Activated effector memory CD4-positive, alpha-beta T cell treated with Interleukin-2 at 50 U/mL for 16 hours (primary cell): ENCODE measurements around the gene SUPT16H.
"Not testable (repeated sequence)": the region's sequence is repeated elsewhere in the genome, so short reads cannot be mapped to it uniquely, and the experiment has no call there.

Source experiments
- DNase-seq: peaks from one replicate; pipeline ENCODE4 v3.0.0-alpha.2; 2020

The SUPT16H gene

DNA sequence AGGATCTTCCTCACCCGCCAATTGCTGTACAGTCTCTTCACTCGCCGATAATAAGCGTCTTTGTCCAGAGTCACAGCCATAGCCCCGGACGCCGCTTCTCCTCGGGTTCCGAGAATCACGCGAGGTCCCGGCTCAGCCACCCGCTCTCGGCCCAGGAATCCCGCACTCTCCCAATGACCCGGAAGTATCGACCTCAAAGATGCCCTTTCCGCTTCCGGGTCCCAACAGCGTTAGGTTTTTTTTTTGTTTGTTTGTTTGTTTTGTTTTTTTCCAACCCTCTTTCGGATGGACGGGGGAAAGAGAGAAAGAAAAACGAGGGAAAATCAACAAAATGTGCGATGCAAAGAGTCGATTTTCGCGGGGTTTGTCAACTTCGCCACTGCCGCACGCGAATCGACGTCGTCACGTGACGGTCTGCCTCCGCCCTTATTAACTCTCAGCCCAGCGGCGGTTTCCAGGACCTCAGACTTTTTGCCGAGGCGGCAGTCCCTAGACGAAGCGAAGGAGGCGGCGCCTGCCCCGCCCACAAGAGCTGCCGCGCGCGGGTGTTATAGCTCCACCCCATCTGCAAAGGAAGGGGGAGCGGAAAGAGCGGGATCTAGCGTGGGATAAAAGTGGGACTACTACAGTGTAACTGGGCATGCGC is at the start of gene SUPT16H:
SUPT16H (minus strand) TSS at position 172 of the 646 bp plus-strand sequence; CDS start at position 80, 92 bp downstream.
- DNase-seq, result peak; percentile 92

DNA sequence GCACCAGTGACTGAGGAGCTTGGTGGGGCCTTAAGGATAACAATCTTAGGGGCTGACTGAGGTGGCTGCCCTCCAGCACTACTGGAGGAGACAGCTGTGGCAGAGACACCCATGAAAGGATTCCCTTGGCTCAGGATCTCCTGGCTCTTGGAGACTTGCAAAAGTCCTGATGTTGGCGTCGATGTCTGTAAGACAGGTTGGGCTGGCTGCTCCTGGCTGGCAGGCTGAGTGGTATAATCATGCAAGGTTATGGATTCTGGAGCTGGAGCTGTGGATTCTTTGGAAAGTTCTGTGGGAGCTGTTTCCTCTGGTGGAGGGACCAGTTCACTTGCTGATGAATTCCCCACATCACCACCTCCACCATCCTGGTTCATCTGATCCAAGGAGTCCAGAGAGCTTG is 47.3 kb upstream of the SUPT16H start:
- DNase-seq, result no peak

DNA sequence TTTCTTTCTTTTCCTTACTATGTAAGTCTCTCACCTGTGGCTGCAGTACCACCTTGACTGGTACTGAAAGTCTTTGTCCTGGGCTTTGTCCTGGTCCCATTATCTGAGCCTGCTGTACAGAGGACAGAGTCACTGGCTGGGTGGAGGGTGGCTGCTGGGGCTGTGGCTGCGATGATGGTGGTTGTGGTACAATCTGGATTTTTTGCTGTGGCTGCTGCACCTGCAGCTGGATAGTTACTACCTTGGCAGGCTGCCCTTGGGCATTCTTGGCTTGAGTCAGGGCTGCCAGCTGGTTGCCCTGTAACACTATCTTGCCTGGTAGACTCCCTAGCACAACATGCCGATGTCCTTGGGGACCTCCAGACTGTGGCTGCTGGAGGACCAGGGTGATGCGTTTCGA is 45.1 kb upstream of the SUPT16H start:
- no peak for DNase-seq

DNA sequence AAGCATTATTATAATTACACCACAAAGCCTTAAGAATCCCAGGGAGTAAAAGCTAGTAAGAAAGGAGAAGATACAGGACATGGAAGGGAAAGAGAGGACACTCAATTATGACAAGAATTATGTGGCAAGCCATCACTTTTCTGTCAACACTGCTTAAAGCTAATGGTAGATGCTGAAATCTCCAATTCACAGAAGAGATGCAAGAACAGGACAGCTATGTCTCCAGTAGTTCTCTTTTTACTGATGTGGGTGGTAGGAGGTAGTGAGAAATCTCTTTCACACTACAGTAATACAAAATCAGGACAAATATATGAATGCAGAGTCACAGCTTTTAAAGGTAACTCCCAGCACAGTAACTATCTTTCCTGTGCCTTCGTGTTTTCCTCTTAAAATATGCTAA is 42.9 kb upstream of the SUPT16H start:
- DNase-seq, result no peak

DNA sequence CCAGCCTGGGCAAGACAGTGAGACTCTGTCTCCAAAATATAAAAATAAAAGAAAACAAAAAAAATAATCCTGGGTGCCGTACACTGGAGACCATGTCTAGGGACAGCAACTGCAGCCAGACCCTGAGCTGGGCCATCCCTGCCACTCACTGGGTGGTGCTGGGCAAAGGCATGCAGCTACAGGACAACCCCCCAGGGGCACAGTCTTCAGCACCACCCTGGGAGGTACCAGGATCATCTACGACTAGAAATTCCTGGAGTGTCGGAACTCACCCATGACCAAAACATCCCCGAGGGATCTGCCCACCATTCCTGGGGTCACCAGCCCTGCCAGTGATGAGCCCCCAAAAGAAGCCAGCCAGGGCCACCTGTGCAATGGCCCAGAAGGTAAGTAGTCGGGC is 35.7 kb upstream of the SUPT16H start:
- no peak for DNase-seq

DNA sequence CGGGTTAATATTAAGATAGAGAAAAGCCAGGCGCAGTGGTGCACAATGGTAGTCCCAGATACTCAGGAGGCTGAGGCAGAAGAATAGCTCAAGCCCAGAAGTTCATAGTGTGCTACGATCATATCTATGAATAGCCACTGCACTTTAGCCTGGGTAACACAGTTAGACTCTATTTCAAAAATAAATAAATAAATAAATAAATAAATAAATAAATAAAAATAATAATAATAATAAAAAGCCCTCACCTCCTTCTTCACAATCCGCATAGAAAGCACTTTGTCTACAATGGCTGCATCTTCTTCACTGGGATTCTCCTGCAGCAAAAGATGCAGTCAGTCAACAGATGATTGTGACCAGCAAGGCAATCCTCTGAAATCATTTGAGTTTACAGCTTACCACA is 31.5 kb upstream of the SUPT16H start:
- DNase-seq, result no peak

DNA sequence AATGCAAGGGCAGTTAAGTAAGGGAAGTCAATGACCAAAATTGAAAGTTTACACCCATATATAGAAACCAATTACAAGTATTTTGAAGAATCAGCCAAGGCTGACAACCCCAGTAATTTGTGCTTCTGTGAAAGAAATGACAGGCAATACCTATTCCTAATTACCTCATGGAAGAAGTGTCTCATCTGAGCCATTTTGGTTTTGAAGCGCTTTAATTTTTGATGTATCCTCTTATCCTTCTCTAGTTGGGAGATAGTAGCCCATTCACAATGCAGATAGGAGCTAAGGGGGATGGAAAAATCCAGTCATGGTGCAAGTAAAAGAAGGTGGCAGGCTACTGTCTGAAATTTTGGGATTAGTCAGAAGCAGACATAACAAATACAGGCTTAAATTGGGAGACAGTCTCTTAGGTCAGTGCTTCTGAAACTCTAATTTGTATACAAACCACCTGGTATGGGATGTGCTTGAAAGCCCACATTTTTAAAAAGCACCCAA is 30.4 kb upstream of the SUPT16H start:
- no peak for DNase-seq

DNA sequence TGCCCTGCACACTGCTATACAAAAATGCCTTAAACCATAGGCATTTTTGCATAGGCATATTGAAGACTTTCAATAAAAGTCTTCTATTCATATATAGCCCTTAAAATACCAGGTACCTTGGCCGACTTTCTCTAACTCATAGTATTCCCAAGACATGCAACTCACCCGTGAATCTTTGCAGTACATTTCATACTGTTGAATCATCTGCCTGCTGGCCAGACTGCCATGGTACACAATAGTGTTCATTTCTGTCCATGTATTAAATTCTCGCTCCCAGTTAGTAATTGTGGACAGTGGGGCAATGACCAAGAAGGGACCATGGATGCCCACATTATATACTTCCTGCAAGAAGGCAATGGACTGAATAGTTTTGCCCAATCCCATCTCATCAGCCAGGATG is 24.3 kb upstream of the SUPT16H start:
- DNase-seq, result no peak

DNA sequence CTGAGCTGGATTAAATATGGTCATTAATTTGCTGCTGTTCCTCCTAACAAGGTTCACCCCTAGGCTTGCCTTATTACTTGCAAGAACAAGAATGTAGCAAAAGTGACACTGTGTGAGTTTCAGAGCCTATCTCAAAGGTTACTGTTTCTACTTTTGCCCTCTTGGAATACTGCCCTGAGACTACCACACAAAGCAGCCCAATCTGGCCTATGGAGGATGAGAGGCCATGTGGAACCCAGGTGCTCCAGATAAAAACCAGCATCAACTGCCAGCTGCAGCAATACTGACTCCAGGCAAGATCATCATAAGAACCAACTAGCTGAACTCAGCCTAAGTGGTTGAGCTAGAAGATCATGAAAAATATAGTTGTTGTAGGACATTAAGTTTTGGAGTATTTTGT is 22.4 kb upstream of the SUPT16H start:
- DNase-seq, result no peak

DNA sequence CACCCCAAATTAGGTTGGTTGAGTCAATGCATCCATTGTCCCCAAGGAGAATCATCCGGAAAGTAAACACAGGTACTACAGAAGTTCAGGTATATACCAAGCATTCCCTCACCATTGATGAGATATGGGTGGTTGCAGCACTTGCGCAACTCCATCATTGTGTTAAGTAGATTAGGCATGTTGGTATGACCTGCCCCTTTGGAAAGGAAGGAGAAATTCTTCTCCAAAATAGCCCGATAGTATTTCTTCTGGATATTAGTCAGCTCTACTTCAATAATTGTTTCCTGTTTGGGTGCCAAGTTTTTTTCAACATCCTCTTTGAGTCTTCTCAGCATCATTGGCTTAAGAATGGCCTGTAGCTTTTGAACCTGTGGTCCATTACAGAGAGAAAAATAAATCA is 21.3 kb upstream of the SUPT16H start:
- DNase-seq, result no peak

DNA sequence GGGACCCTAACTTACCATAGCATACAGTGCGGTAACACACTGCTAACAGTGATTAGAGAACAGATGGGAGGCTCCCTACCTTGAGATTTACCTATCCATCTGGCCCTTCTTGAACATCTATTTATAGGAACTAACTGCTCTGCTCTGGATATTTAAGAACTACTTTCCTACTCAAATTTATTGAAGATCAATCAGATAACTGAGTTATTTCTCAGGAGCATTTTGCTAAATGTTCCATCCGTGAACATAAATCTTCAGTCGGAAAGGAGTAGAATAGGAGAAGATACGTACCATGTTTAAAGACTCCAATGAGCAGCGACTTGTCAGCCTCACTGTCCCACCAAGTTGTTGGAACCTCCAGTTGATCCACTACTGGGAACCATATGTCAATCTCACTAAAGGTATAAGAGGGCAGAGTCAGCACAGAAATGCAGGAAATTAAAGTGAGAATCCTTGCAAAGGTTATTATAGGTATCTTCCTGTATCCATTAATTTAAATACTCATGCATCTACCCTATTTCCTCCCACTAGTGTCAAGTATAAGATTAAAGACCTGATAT is 15.6 kb upstream of the SUPT16H start:
- no peak for DNase-seq

DNA sequence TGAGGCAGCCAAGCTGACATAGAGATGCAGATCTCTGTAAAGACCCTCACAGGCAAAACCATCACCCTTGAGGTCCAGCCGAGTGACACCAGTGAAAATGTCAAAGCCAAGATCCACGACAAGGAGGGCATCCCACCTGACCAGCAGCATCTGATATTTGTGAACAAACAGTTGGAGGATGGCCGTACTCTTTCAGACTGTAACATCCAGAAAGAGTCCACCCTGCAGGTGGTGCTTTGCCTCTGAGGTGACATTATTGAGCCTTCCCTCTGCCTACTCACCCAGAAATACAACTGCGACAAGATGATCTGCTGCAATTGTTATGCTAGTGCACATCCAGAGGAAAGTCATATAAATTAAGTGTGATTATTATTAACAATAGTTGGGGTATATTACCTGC is 15.1 kb upstream of the SUPT16H start:
- no peak for DNase-seq

DNA sequence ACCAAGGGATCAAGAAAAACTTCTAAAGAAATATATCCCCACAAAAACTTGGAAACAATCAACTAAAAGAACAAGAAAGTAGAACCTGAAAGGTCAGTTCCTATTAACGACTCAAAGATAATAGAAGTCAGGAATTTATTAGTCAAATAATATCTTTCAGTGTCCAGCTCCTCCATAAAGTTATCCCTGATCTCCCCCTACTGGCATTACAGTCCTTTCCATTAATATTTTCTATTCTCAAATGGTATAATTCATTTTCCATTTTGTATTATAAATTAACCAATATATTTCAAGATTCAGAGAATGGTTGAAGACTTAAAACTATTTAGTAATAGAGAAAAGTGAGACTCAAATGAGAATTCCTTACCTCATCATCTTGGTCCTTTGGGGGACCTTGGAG is 11.6 kb upstream of the SUPT16H start:
- no peak for DNase-seq

DNA sequence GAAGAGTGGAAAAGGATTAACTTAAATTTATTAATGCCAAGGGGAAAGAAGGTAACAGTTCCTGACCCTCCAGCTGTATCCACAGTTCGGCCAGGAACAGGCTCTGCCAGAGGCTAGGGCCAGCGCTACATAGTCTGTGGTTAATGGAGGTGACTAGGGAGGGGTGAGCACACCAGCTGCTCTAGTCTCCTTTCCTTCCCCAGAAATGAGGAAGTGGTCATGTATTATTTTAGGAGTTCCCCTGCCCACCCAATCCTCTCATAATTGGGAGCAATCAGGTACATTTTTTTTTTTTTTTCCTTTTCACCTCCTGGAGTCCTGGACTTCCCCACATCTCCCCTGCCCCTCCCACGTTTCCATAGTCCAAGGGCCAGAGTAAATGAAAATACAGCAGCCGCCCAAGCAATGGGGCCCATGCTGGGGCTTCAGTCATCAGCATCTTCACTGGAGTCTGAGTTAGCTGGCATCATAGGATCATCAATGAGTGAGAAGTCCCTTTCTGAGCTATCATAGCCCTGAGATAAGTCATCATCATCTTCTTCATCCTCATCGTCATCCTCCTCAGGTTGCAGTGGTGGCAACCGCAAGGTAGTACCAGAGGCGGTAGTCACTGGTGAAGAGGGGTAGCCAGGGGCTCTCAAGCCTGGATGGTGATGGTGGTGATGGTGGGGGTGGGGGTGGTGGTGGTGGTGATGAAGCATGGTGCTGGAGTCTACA is 1.5 kb upstream of the SUPT16H start:
- DNase-seq, result no peak

DNA sequence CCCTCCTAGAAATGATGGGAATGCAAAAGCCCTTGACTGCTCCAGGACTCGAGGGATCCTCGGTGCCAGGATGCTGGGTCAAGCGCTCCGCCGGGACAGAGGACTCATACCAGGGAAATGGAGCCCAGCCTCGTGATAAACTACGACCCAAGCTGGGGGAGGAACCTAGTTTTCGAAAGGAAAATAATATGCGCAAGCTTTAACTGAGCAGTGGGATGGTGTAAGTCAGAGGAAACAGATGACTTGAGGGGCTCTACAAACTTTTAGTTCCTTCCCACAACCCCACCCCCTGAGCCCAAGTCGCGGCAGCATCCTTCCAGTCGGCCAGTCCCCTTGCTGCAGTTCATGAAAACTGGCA is 654 bp upstream of the SUPT16H start:
- DNase-seq, result no peak

DNA sequence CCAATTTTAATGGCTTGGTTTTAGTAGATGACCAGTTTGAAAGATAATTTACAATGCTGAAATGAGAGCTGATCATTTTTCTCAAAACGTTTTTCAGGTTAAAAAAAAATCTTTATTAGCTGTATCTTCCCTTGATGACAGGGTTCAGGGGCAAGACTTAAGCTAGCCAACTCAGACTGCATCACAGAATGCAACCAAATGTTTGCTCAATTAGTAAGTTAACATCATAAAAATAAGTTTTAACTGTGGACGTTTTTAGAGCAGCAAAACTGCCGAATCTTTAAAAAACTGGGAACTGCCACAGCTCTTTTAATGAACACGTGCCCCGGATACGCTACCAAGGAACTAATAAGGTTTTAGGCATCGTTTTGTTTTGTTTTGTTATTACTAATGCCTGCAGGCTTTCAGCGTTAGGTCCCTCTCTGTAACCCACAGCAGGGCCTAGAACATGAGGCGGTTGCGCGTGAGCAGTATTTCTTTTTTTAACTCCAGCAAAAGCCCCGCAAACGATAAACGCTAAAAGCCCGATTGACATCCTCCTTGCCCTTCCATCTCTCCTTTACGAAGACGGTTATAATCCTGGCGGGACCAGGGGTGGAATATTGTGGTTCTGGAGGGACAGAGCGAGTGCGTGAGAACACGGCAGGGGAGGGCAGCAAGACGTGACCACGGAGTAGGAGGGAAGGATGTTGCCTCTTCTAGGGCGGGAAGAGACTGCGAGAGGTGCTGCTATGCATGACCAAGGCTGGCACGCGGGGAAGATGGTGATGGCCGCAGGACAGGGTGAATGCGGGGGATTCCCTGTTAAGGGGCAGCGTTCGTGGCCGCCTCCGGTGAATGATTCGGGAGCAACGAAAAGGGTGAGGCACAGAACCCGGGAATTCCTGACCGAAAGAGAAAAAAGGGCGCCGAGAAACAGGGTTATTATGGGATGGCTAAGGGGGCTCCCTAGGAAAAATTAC is 652 bp downstream of the SUPT16H start:
- peak; percentile 24 for DNase-seq

DNA sequence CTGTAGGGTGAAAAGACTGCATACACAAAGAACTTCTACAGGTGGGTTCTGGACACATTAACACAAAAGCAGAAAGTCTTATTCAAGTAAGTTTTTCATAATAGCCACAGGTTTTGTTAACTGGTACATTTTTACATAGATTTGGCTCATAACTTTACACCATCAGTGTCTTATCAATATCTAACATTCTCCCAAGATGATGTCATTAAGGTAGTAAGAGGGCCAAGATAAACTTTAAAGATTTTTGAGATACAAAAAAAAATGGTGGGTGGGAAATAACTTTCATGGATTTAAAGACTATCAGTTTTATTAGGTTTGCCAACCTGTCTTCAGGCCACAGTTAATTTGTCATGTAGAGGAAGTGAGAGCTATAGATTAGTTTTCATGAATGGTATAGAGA is 1.7 kb downstream of the SUPT16H start:
- DNase-seq, result no peak

DNA sequence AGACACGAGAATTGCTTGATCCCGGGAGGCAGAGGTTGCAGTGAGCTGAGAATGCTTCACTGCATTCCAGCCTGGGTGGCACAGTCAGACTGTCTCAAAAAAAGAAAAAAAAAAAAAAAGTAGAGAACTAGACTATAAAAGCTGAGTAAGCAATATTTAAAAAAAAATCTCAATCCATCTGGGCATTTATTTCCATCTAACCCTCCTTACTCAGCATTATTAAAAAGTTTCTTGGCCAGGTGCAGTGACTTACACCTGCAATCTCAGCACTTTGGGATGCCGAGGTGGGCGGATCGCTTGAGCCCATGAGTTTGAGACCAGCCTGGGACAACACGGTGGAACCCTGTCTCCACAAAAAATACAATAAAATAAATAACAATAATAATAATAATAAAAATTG is 4.5 kb downstream of the SUPT16H start:
- no peak for DNase-seq

DNA sequence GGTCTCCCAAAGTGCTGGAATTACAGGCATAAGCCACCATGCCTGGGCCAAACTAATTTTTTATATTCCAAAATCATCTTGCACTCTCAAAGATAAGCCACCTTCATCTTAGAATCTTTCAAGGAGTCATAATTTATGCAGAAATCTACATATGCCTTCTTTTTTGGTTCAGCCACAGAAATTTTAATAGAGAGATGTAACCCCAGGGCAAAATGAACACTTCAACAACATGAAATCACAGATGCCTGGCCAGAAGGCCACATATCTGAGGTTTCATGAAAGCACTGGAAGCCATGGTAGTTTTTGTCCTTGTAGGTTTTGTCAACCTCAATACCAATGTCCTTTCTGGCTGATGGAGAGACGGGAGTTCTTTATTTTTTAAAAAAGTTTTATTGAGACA is 9.8 kb downstream of the SUPT16H start:
- DNase-seq, result no peak

DNA sequence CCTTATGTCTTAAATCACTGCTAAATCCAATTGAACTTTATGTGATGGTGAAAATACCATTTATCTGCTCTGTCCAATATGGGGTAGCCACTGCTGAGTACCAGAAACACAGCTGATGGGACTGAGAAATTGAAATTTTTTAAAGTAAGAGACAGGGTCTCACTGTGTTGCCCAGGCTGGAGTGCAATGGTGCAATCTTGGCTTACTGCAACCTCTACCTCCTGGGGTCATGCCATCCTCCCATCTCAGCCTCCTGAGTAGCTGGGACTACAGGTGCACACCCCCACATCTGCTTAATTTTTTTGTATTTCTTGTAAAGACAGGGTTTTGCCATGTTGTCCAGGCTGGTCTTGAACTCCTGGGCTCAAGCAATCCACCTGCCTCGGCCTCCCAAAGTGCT is 11.0 kb downstream of the SUPT16H start:
- DNase-seq, result not testable (repeated sequence)

DNA sequence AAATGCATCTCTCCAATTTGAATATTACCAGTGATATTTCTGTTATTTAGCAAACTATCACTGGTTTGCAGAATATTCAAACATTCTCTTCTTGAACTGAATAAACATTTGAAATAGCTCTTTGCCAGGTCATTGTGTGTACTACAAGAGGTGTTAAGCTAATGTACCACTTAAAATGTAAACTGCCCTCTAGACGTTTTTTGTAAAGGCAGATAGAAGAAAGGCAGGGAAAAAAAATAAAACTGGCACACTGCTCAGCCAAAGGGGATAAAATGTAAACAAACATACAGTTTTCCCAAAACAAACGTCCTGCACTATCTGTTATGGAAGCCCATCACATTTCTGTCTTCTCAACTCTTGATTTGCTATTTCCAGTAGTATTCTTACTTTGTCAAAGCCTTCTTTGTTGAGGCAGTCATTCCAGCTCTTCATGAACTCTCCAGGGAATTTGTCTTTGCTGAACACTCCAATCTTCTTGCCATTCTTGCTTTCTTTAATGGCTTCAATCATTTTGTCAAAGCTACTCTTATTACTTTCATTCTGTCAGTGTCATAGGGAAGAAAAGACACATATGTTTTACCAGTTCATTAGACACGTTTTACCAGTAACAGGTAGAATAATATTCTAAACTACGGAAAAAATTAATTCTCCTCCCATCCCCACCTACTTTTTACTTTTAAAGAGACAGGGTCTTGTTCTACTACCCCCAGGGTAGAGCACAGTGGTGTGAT is 13.7 kb downstream of the SUPT16H start:
- no peak for DNase-seq

DNA sequence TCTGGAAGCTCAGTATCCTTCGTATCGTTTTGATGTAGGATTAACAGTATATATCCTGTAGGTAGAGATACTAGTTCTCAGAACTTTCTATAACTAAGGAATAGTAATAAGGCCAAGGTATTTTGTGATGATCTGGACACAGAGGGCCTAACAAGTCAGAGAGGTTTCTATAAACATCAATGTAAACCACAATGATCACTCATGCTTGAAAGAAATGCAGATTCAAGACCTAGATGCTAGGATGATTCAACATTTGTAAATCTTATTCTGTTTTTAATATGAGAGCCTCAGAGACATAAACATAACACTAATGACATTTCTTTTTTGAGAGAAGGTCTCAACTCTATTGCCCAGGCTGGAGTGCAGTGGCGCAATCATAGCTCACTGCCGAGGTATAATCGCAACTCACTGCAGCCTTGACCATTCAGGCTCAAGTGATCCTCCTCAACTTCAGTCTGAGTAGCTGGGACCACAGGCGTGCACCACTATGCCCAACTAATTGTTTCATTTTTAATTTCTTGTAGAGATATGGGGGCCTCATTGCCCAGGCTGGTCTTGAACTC is 16.2 kb downstream of the SUPT16H start:
- no peak for DNase-seq
